Measurements from ENCODE around the gene TAS2R38.

TAS2R38 gene

GRCh38 chr7:141999058-141999623 is 25.6 kb upstream of the TAS2R38 start:
- TF ChIP-seq REST (IDR thresholded peaks at IDR 0.05; ENCODE audit: insufficient read depth in 1 of 2, low read depth in 2 of 2, low read length in 2 of 2) = no peak
- no peak for TF ChIP-seq POLR2AphosphoS5 (IDR thresholded peaks at IDR 0.05; ENCODE audit: low read depth, low read length)
- TF ChIP-seq FOXP2 (optimal IDR thresholded peaks at IDR 0.05; ENCODE audit: borderline replicate concordance, extremely low read depth, extremely low read length, insufficient read depth) = no peak
- no peak for TF ChIP-seq TAF1 (IDR thresholded peaks at IDR 0.05; ENCODE audit: borderline replicate concordance, insufficient read depth, low read length)
- TF ChIP-seq SIN3A (IDR thresholded peaks at IDR 0.05; ENCODE audit: borderline replicate concordance, insufficient read depth, low read length) = no peak

GRCh38 chr7:141993354-141993753 is 19.8 kb upstream of the TAS2R38 start:
- TF ChIP-seq SIN3A (IDR thresholded peaks at IDR 0.05; ENCODE audit: borderline replicate concordance, insufficient read depth, low read length) = no peak
- TF ChIP-seq FOXP2 (optimal IDR thresholded peaks at IDR 0.05; ENCODE audit: borderline replicate concordance, extremely low read depth, extremely low read length, insufficient read depth) = no peak
- TF ChIP-seq TAF1 (IDR thresholded peaks at IDR 0.05; ENCODE audit: borderline replicate concordance, insufficient read depth, low read length) = no peak
- no peak for TF ChIP-seq POLR2AphosphoS5 (IDR thresholded peaks at IDR 0.05; ENCODE audit: low read depth, low read length)
- TF ChIP-seq REST (IDR thresholded peaks at IDR 0.05; ENCODE audit: insufficient read depth in 1 of 2, low read depth in 2 of 2, low read length in 2 of 2) = no peak

DNA sequence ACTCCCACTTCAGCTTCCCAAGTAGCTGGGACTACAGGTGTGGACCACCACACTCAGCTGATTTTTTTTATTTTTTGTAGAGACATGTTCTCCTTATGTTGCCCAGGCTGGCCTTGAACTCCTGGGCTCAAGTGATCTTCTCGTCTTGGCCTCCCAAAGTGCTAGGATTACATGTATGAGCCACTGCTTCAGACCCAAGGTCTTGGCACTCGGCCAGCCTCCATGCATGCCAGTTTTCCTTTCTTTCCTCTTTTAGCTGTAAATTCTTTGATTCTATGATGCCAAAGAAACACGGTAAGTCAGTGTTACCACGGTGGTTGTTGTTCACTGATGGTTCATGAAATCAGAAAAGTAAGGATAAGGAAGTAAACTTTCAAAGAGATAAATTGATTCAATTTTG is 19.1 kb upstream of the TAS2R38 start:
- no peak for TF ChIP-seq TAF1 (IDR thresholded peaks at IDR 0.05; ENCODE audit: borderline replicate concordance, insufficient read depth, low read length)
- no peak for TF ChIP-seq FOXP2 (optimal IDR thresholded peaks at IDR 0.05; ENCODE audit: borderline replicate concordance, extremely low read depth, extremely low read length, insufficient read depth)
- no peak for TF ChIP-seq POLR2AphosphoS5 (IDR thresholded peaks at IDR 0.05; ENCODE audit: low read depth, low read length)
- TF ChIP-seq SIN3A (IDR thresholded peaks at IDR 0.05; ENCODE audit: borderline replicate concordance, insufficient read depth, low read length) = no peak
- no peak for TF ChIP-seq REST (IDR thresholded peaks at IDR 0.05; ENCODE audit: insufficient read depth in 1 of 2, low read depth in 2 of 2, low read length in 2 of 2)

- TF ChIP-seq POLR2AphosphoS5 (IDR thresholded peaks at IDR 0.05; ENCODE audit: low read depth, low read length) = no peak
- TF ChIP-seq SIN3A (IDR thresholded peaks at IDR 0.05; ENCODE audit: borderline replicate concordance, insufficient read depth, low read length) = no peak
- no peak for TF ChIP-seq FOXP2 (optimal IDR thresholded peaks at IDR 0.05; ENCODE audit: borderline replicate concordance, extremely low read depth, extremely low read length, insufficient read depth)
- TF ChIP-seq TAF1 (IDR thresholded peaks at IDR 0.05; ENCODE audit: borderline replicate concordance, insufficient read depth, low read length) = no peak
- TF ChIP-seq REST (IDR thresholded peaks at IDR 0.05; ENCODE audit: insufficient read depth in 1 of 2, low read depth in 2 of 2, low read length in 2 of 2) = no peak
Measured at GRCh38 chr7:141992156-141992555, 18.6 kb upstream of the TAS2R38 start.

Data from PFSK-1 (cell line).